Spleen (tissue), 7 donors: ENCODE measurements around the gene UCN3.

Source experiments
- CTCF ChIP-seq, 11 experiments: fragments of 200-600 bp in 7 of 11; fragments of 450-650 bp in 4 of 11; sonication (generic) in 4 of 11; IDR thresholded peaks in 8 of 11; conservative IDR thresholded peaks in 3 of 11; 1 replicate in 7 of 11; 2 replicates in 4 of 11; pipeline versions ENCODE4 v1.4.0 to v1.8.0; 2016 to 2021; ENCODE audit warnings: antibody characterized with exemption in 11 of 11, inconsistent platforms in 4 of 11, mild to moderate bottlenecking in 1 of 11
- POLR2A ChIP-seq, 3 donors: fragments of 450-650 bp; IDR thresholded peaks; one replicate each; pipeline ENCODE4 v1.5.1; 2017; ENCODE audit warnings: antibody characterized with exemption in 3 of 3, mild to moderate bottlenecking in 1 of 3
- donor health status: DM: no; HTN: no; CAD: no; lungs with moderate emphysema.
- donor health status: DM: no; HTN: no; CAD: no.
- donor health status: DM: no; HTN: no; CAD: no.

- no peak for TF ChIP-seq CTCF (IDR thresholded peaks at IDR 0.05 in 8 of 11, conservative IDR thresholded peaks at IDR 0.05 in 3 of 11)
- no peak for TF ChIP-seq POLR2A (IDR thresholded peaks at IDR 0.05)
These were observed 1.2 kb downstream of the UCN3 start for GRCh38 chr10:5365928-5366327.
